ENCODE results near the gene PLAGL2.

PLAGL2 gene

GRCh38 chr20:32213870-32214269 lies 6.3 kb upstream of the PLAGL2 start:
- Histone ChIP-seq H3K27ac (ENCODE audit: low read depth, low read length) (no peak overlapping the region), H3K9ac (ENCODE audit: low read depth, low read length) (no peak overlapping the region), H3K9me3 (ENCODE audit: insufficient read depth, low read depth, low read length) (no peaks in the 10 kb centered on the region), H3K4me1 (ENCODE audit: insufficient read depth, low read length) (no peaks in the 10 kb centered on the region), H3K4me3 (ENCODE audit: low read length) (no peak overlapping the region), H3K36me3 (ENCODE audit: insufficient read depth, low read length) (peaks cover 69% of the 10 kb centered on the region), H3K27me3 (ENCODE audit: insufficient read depth, low read length) (no peaks in the 10 kb centered on the region)
- 100% methylated on average over 1 of the region's 1 CpG for WGBS

- no peak overlapping the region for H3K4me3 ChIP-seq (ENCODE audit: low read length)
- no peaks in the 10 kb centered on the region for H3K9me3 ChIP-seq (ENCODE audit: insufficient read depth, low read depth, low read length)
- no peak overlapping the region for H3K9ac ChIP-seq (ENCODE audit: low read depth, low read length)
- peaks cover 38% of the 10 kb centered on the region for H3K36me3 ChIP-seq (ENCODE audit: insufficient read depth, low read length)
- H3K4me1 ChIP-seq (ENCODE audit: insufficient read depth, low read length), result peaks cover 16% of the 10 kb centered on the region
- H3K27ac ChIP-seq (ENCODE audit: low read depth, low read length), result no peak overlapping the region
- 91% methylated on average over 9 of the region's 9 CpGs for WGBS
- H3K27me3 ChIP-seq (ENCODE audit: insufficient read depth, low read length), result no peaks in the 10 kb centered on the region
Measured at GRCh38 chr20:32209850-32210605, 2.5 kb upstream of the PLAGL2 start.

- no peaks in the 10 kb centered on the region for H3K27me3 ChIP-seq (ENCODE audit: insufficient read depth, low read length)
- H3K9ac ChIP-seq (ENCODE audit: low read depth, low read length), result peak overlapping the region; percentile 93
- no peaks in the 10 kb centered on the region for H3K9me3 ChIP-seq (ENCODE audit: insufficient read depth, low read depth, low read length)
- peaks cover 35% of the 10 kb centered on the region for H3K36me3 ChIP-seq (ENCODE audit: insufficient read depth, low read length)
- 87% methylated on average over 12 of the region's 13 CpGs for WGBS
- H3K4me1 ChIP-seq (ENCODE audit: insufficient read depth, low read length), result peaks cover 30% of the 10 kb centered on the region
- peak overlapping the region; percentile 99 for H3K4me3 ChIP-seq (ENCODE audit: low read length)
- no peak overlapping the region for H3K27ac ChIP-seq (ENCODE audit: low read depth, low read length)
Measured at GRCh38 chr20:32208499-32209154, 1.1 kb upstream of the PLAGL2 start.

- Histone ChIP-seq H3K4me3 (ENCODE audit: low read length) (peak overlapping the region; percentile 99), H3K27ac (ENCODE audit: low read depth, low read length) (peak overlapping the region; percentile 64), H3K4me1 (ENCODE audit: insufficient read depth, low read length) (peaks cover 40% of the 10 kb centered on the region), H3K9ac (ENCODE audit: low read depth, low read length) (peak overlapping the region; percentile 93), H3K9me3 (ENCODE audit: insufficient read depth, low read depth, low read length) (no peaks in the 10 kb centered on the region), H3K36me3 (ENCODE audit: insufficient read depth, low read length) (peaks cover 40% of the 10 kb centered on the region), H3K27me3 (ENCODE audit: insufficient read depth, low read length) (no peaks in the 10 kb centered on the region)
- WGBS, result 3% methylated on average over 40 of the region's 40 CpGs
Measured at GRCh38 chr20:32206760-32207625, 550 bp downstream of the PLAGL2 start.

- peak overlapping the region; percentile 99 for H3K4me3 ChIP-seq (ENCODE audit: low read length)
- H3K27me3 ChIP-seq (ENCODE audit: insufficient read depth, low read length), result no peaks in the 10 kb centered on the region
- H3K36me3 ChIP-seq (ENCODE audit: insufficient read depth, low read length), result peaks cover 40% of the 10 kb centered on the region
- H3K9ac ChIP-seq (ENCODE audit: low read depth, low read length), result peak overlapping the region; percentile 93
- peaks cover 40% of the 10 kb centered on the region for H3K4me1 ChIP-seq (ENCODE audit: insufficient read depth, low read length)
- 61% methylated on average over 6 of the region's 8 CpGs for WGBS
- H3K27ac ChIP-seq (ENCODE audit: low read depth, low read length), result peak overlapping the region; percentile 7; the same call in 1 of the 2 replicates
- H3K9me3 ChIP-seq (ENCODE audit: insufficient read depth, low read depth, low read length), result no peaks in the 10 kb centered on the region
Measured at GRCh38 chr20:32205843-32206759, 1.4 kb downstream of the PLAGL2 start.

GRCh38 chr20:32205110-32205842 lies 2.3 kb downstream of the PLAGL2 start:
- H3K27me3 ChIP-seq (ENCODE audit: insufficient read depth, low read length), result no peaks in the 10 kb centered on the region
- H3K9ac ChIP-seq (ENCODE audit: low read depth, low read length), result peak overlapping the region; percentile 27; the same call in 1 of the 2 replicates
- H3K9me3 ChIP-seq (ENCODE audit: insufficient read depth, low read depth, low read length), result no peaks in the 10 kb centered on the region
- peaks cover 40% of the 10 kb centered on the region for H3K36me3 ChIP-seq (ENCODE audit: insufficient read depth, low read length)
- peaks cover 40% of the 10 kb centered on the region for H3K4me1 ChIP-seq (ENCODE audit: insufficient read depth, low read length)
- H3K4me3 ChIP-seq (ENCODE audit: low read length), result peak overlapping the region; percentile 99; the same call in 1 of the 2 replicates
- no peak overlapping the region for H3K27ac ChIP-seq (ENCODE audit: low read depth, low read length)
- WGBS, result 93% methylated on average over 4 of the region's 5 CpGs

GRCh38 chr20:32204205-32205109 lies 3.1 kb downstream of the PLAGL2 start:
- H3K9me3 ChIP-seq (ENCODE audit: insufficient read depth, low read depth, low read length), result no peaks in the 10 kb centered on the region
- no peaks in the 10 kb centered on the region for H3K27me3 ChIP-seq (ENCODE audit: insufficient read depth, low read length)
- H3K27ac ChIP-seq (ENCODE audit: low read depth, low read length), result no peak overlapping the region
- H3K36me3 ChIP-seq (ENCODE audit: insufficient read depth, low read length), result peaks cover 41% of the 10 kb centered on the region
- peak overlapping the region; percentile 15; the same call in 1 of the 2 replicates for H3K9ac ChIP-seq (ENCODE audit: low read depth, low read length)
- WGBS, result 96% methylated on average over 2 of the region's 4 CpGs
- peaks cover 40% of the 10 kb centered on the region for H3K4me1 ChIP-seq (ENCODE audit: insufficient read depth, low read length)
- H3K4me3 ChIP-seq (ENCODE audit: low read length), result peak overlapping the region; percentile 12; the same call in 1 of the 2 replicates

GRCh38 chr20:32203356-32204204 lies 4.0 kb downstream of the PLAGL2 start:
- WGBS, result 92% methylated on average over 10 of the region's 11 CpGs
- Histone ChIP-seq H3K36me3 (ENCODE audit: insufficient read depth, low read length) (peaks cover 50% of the 10 kb centered on the region), H3K4me1 (ENCODE audit: insufficient read depth, low read length) (peaks cover 40% of the 10 kb centered on the region), H3K27ac (ENCODE audit: low read depth, low read length) (no peak overlapping the region), H3K9me3 (ENCODE audit: insufficient read depth, low read depth, low read length) (no peaks in the 10 kb centered on the region), H3K9ac (ENCODE audit: low read depth, low read length) (peak overlapping the region; percentile 15; the same call in 1 of the 2 replicates), H3K4me3 (ENCODE audit: low read length) (no peak overlapping the region), H3K27me3 (ENCODE audit: insufficient read depth, low read length) (no peaks in the 10 kb centered on the region)

- Histone ChIP-seq H3K27ac (ENCODE audit: low read depth, low read length) (no peak overlapping the region), H3K4me1 (ENCODE audit: insufficient read depth, low read length) (peaks cover 40% of the 10 kb centered on the region), H3K9ac (ENCODE audit: low read depth, low read length) (no peak overlapping the region), H3K36me3 (ENCODE audit: insufficient read depth, low read length) (peaks cover 66% of the 10 kb centered on the region), H3K27me3 (ENCODE audit: insufficient read depth, low read length) (no peaks in the 10 kb centered on the region), H3K4me3 (ENCODE audit: low read length) (no peak overlapping the region), H3K9me3 (ENCODE audit: insufficient read depth, low read depth, low read length) (no peaks in the 10 kb centered on the region)
- 90% methylated on average over 8 of the region's 8 CpGs for WGBS
Measured at GRCh38 chr20:32201977-32202363, 5.6 kb downstream of the PLAGL2 start.
